Measurements from ENCODE around the gene CYFIP1.

- TF ChIP-seq POLR2A (IDR thresholded peaks at IDR 0.05) (no peak), CTCF (IDR thresholded peaks at IDR 0.05) (no peak), EP300 (IDR thresholded peaks at IDR 0.05) (no peak)
Observed at GRCh38 chr15:22939051-22939450, 41.1 kb downstream of the CYFIP1 start.

All from tibial nerve (tissue), 4 donors.